ENCODE data around the gene SPRED2.

DNA sequence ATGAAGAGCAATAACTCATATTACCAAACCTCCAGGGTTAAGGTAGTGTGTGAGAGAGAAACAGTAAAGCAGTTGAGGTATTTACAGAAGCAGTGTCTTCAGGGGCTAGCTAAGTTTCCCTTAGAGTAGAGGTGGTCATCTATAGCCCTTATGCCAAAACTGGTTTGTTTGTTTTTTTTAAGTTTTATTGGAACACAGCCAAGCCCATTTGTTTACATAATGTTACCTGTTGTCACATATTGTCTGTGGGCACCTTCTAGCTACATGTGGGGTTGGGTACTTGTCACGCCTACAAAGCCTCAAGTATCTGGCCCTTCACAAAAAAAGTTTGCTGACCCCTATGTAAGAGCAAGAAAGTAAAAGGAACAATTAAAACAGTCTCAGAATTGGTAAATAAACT, 165.4 kb downstream of the SPRED2 start:
- TF ChIP-seq, protein P1, sequence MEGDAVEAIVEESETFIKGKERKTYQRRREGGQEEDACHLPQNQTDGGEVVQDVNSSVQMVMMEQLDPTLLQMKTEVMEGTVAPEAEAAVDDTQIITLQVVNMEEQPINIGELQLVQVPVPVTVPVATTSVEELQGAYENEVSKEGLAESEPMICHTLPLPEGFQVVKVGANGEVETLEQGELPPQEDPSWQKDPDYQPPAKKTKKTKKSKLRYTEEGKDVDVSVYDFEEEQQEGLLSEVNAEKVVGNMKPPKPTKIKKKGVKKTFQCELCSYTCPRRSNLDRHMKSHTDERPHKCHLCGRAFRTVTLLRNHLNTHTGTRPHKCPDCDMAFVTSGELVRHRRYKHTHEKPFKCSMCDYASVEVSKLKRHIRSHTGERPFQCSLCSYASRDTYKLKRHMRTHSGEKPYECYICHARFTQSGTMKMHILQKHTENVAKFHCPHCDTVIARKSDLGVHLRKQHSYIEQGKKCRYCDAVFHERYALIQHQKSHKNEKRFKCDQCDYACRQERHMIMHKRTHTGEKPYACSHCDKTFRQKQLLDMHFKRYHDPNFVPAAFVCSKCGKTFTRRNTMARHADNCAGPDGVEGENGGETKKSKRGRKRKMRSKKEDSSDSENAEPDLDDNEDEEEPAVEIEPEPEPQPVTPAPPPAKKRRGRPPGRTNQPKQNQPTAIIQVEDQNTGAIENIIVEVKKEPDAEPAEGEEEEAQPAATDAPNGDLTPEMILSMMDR (IDR thresholded peaks at IDR 0.05): no peak
- TF ChIP-seq EP300 (IDR thresholded peaks at IDR 0.05): no peak

All from tibial nerve (tissue), 4 donors.